Cardiac muscle cell (in vitro differentiated cells and primary cell): ENCODE data around the gene ZNF382. TPM values are rescaled to one million over a fixed set of nuclear protein-coding genes. Genes with fewer than 3 reads are reported as not detected.

Experiments used
- DNase-seq, 2 donors: peaks; one replicate each; pipeline versions ENCODE4 v3.0.0 to v3.0.0-alpha.2; 2010 to 2017; ENCODE audit warnings: low read depth in 1 of 2, low spot score in 1 of 2
- H3K27ac ChIP-seq: fragments of 200-600 bp; sonication (generic); 2 replicates; pipeline ENCODE4 v1.5.1; 2016
- H3K27me3 ChIP-seq: fragments of 200-600 bp; sonication (generic); 2 replicates; pipeline ENCODE4 v1.6.0; 2016; ENCODE audit warnings: control low read depth
- H3K36me3 ChIP-seq: fragments of 200-600 bp; sonication (generic); 2 replicates; pipeline ENCODE4 v1.5.1; 2016; ENCODE audit warnings: control low read depth
- H3K4me1 ChIP-seq: fragments of 200-600 bp; sonication (generic); 2 replicates; pipeline ENCODE4 v1.8.1; 2017; ENCODE audit warnings: low read depth, mild to moderate bottlenecking, mixed run types
- H3K4me3 ChIP-seq: fragments of 200-600 bp; sonication (generic); 2 replicates; pipeline ENCODE4 v1.5.1; 2016; ENCODE audit warnings: mild to moderate bottlenecking
- H3K9me3 ChIP-seq: fragments of 200-600 bp; sonication (generic); 2 replicates; pipeline ENCODE4 v1.5.1; 2017; ENCODE audit warnings: low read depth, mild to moderate bottlenecking, control low read depth
- CTCF ChIP-seq: IDR thresholded peaks from 2 replicates; pipeline ENCODE4 v1.5.1; 2012; ENCODE audit warnings: low read depth, mild to moderate bottlenecking, low read length
- polyA plus RNA-seq: library from polyadenylated mRNA; unstranded; fragments of >200 nt; fragmentation: Nextera tagmentation; extraction: Ambion mirVana; gene quantifications from 2 replicates; pipeline ENCODE4 v1.2.1, GENCODE V29; 2016
- total RNA-seq: library from RNA; depleted of rRNA; stranded (reverse); fragments of >200 nt; gene quantifications from 2 replicates; pipeline ENCODE4 v1.2.3, GENCODE V29; 2016

ZNF382 gene
- total RNA-seq: 30.0 and 57.8 TPM in 2 replicates
- 14.5 and 30.3 TPM in 2 replicates for polyA plus RNA-seq

- Histone ChIP-seq H3K27me3 (no peaks in the 10 kb centered on the region), H3K4me3 (peak within 1 kb of the TSS; percentile 61), H3K27ac (peak within 1 kb of the TSS; percentile 80), H3K4me1 (peaks cover 6% of the 10 kb centered on the region), H3K36me3 (peaks cover 20% of the 10 kb centered on the region), H3K9me3 (no peaks in the 10 kb centered on the region)
- TF ChIP-seq CTCF: no peak
- DNase-seq: peak; percentile 77 to 87
These were observed at the start of gene ZNF382 for GRCh38 chr19:36605101-36605876. Gene ZNF382, plus strand, starts transcription at chr19:36605313. Its CDS starts 4,602 bp downstream, at chr19:36609915.

GRCh38 chr19:36564391-36564790 lies 40.7 kb upstream of the ZNF382 start:
- no peak for TF ChIP-seq CTCF
- no peak overlapping the region for H3K4me3 ChIP-seq
- H3K4me1 ChIP-seq: no peaks in the 10 kb centered on the region
- peaks cover 5% of the 10 kb centered on the region for H3K36me3 ChIP-seq
- DNase-seq: no peak
- H3K27me3 ChIP-seq: no peaks in the 10 kb centered on the region
- H3K27ac ChIP-seq: no peak overlapping the region
- no peaks in the 10 kb centered on the region for H3K9me3 ChIP-seq

- H3K9me3 ChIP-seq: no peaks in the 10 kb centered on the region
- no peaks in the 10 kb centered on the region for H3K27me3 ChIP-seq
- H3K4me1 ChIP-seq: peaks cover 10% of the 10 kb centered on the region
- no peak for DNase-seq
- no peak for TF ChIP-seq CTCF
- H3K27ac ChIP-seq: peak overlapping the region; percentile 93
- H3K36me3 ChIP-seq: peaks cover 7% of the 10 kb centered on the region
- H3K4me3 ChIP-seq: peak overlapping the region; percentile 75
These were observed 32.5 kb upstream of the ZNF382 start for GRCh38 chr19:36572593-36573019.

GRCh38 chr19:36573020-36573894 lies 31.9 kb upstream of the ZNF382 start, which contains the start of gene ZNF529:
Gene ZNF529, minus strand, starts transcription at chr19:36573292. Its CDS starts 946 bp downstream, at chr19:36572346.
- peaks cover 7% of the 10 kb centered on the region for H3K36me3 ChIP-seq
- no peak for TF ChIP-seq CTCF
- peak; percentile 92 to 96 for DNase-seq
- H3K9me3 ChIP-seq: no peaks in the 10 kb centered on the region
- no peaks in the 10 kb centered on the region for H3K27me3 ChIP-seq
- H3K4me3 ChIP-seq: peak within 1 kb of the TSS; percentile 75
- H3K4me1 ChIP-seq: peaks cover 10% of the 10 kb centered on the region
- peak within 1 kb of the TSS; percentile 93 for H3K27ac ChIP-seq

- peak; percentile 0 to 35 for DNase-seq
- Histone ChIP-seq H3K27me3 (no peaks in the 10 kb centered on the region), H3K9me3 (no peaks in the 10 kb centered on the region), H3K27ac (peak overlapping the region; percentile 93), H3K4me3 (peak overlapping the region; percentile 75), H3K36me3 (peaks cover 7% of the 10 kb centered on the region), H3K4me1 (peaks cover 10% of the 10 kb centered on the region)
- no peak for TF ChIP-seq CTCF
These were observed 31.0 kb upstream of the ZNF382 start for GRCh38 chr19:36573895-36574720.
